ENCODE measurements around the gene ADPRHL1.

DNA sequence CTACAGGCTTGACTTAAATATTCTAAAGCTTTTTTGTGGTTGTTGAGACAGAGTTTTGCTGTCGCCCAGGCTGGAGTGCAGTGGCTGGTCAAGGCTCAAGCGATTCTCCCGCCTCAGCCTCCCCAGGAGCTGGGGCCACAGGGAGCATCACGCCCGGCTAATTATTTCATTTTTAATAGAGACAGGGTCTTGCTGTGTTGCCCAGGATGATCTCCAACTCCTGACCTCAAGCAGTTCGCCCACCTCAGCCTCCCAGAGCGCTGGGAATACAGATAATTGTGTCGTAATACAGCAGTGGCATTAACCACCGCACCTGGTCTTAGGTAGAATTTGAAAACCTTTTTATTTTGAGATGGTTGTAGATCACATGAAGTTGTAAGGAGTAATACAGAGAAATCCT lies 38.7 kb upstream of the ADPRHL1 start:
- TF ChIP-seq, protein P1, sequence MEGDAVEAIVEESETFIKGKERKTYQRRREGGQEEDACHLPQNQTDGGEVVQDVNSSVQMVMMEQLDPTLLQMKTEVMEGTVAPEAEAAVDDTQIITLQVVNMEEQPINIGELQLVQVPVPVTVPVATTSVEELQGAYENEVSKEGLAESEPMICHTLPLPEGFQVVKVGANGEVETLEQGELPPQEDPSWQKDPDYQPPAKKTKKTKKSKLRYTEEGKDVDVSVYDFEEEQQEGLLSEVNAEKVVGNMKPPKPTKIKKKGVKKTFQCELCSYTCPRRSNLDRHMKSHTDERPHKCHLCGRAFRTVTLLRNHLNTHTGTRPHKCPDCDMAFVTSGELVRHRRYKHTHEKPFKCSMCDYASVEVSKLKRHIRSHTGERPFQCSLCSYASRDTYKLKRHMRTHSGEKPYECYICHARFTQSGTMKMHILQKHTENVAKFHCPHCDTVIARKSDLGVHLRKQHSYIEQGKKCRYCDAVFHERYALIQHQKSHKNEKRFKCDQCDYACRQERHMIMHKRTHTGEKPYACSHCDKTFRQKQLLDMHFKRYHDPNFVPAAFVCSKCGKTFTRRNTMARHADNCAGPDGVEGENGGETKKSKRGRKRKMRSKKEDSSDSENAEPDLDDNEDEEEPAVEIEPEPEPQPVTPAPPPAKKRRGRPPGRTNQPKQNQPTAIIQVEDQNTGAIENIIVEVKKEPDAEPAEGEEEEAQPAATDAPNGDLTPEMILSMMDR (IDR thresholded peaks at IDR 0.05), result no peak
- no peak for TF ChIP-seq ZFX (IDR thresholded peaks at IDR 0.05; ENCODE audit: borderline replicate concordance)

Data from 22Rv1 (cell line).